ENCODE measurements around the gene HIPK3.
"Not testable (repeated sequence)": the region's sequence is repeated elsewhere in the genome, so short reads cannot be mapped to it uniquely, and the experiment has no call there.

HIPK3 gene

DNA sequence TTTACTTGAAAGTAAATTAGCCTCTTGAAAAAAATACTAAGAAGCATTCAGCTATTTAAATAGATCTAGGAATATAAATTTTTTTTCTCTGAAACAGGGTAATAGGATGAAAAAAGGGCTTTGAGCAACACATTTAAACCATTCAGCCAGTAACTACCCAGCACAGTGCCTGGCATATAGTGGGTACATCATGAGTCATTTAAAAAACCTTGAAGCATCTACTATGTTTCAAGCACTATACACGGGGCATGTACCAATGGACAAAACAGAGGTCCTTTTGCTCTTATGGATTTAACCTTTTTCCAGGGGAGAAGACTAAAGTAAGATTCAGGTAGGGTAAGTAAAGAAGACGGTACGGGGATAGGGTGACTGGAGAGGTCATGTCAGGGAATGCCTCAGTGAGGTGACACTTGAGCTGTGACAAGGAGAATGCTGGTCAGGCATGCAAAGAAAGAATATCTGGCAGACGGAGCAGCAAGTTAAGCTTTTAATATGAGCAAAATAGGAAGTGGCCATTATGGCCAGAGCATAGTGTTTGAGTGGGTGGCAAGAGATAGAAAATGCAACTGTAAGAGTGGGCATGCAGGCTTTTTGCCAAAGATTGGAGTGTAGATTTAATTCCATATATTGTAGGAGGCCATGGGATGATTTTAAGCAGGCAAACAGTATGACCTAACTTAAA is 101.1 kb downstream of the HIPK3 start:
- no peak for DNase-seq (ENCODE audit: low read depth in 2 of 2)

GRCh38 chr11:33360642-33361041 is 103.5 kb downstream of the HIPK3 start:
- no peak for DNase-seq (ENCODE audit: low read depth in 2 of 2)

GRCh38 chr11:33362051-33362910 is 105.1 kb downstream of the HIPK3 start:
- no peak for DNase-seq (ENCODE audit: low read depth in 2 of 2)

DNA sequence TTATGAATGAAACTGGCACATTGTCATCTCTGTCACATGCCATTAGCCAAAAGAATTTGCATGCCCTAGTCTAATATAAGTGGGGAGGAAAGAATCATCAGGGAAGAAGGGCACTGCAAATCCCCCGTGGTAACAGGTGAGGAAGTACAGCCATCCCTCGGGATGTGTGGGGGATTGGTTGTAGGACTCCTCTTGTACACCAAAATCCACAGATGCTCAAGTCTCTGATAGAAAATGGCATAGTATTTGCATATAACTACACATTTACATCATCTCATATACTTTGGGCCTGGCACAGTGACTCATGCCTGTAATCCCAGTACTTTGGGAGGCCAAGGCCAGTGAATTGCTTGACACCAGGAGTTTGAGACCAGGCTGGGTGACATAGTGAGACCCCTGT is 109.7 kb downstream of the HIPK3 start:
- no peak for DNase-seq (ENCODE audit: low read depth in 2 of 2)

DNA sequence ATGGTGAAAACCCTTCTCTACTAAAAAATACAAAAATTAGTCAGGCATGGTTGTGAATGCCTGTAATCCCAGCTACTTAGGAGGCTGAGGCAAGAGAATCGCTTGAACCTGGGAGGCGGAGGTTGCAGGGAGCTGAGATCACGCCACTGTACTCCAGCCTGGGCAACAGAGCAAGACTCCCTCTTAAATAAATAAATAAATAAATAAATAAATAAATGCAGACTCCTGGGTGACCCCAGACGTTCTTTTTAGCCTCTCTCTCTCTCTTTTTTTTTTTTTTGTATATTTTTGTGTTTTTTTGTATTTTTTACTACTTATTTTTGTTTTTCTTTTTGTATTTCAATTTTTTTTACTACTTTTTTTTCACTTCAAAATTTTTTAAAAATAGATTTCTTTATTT is 111.3 kb downstream of the HIPK3 start:
- DNase-seq (ENCODE audit: low read depth in 2 of 2): not testable (repeated sequence)

- no peak for DNase-seq (ENCODE audit: low read depth in 2 of 2)
These were observed 111.8 kb downstream of the HIPK3 start for GRCh38 chr11:33368931-33369330.

- no peak for DNase-seq (ENCODE audit: low read depth in 2 of 2)
These were observed 116.5 kb downstream of the HIPK3 start for GRCh38 chr11:33373636-33374035.

- no peak for DNase-seq (ENCODE audit: low read depth in 2 of 2)
These were observed 118.1 kb downstream of the HIPK3 start for GRCh38 chr11:33375236-33375635.

DNA sequence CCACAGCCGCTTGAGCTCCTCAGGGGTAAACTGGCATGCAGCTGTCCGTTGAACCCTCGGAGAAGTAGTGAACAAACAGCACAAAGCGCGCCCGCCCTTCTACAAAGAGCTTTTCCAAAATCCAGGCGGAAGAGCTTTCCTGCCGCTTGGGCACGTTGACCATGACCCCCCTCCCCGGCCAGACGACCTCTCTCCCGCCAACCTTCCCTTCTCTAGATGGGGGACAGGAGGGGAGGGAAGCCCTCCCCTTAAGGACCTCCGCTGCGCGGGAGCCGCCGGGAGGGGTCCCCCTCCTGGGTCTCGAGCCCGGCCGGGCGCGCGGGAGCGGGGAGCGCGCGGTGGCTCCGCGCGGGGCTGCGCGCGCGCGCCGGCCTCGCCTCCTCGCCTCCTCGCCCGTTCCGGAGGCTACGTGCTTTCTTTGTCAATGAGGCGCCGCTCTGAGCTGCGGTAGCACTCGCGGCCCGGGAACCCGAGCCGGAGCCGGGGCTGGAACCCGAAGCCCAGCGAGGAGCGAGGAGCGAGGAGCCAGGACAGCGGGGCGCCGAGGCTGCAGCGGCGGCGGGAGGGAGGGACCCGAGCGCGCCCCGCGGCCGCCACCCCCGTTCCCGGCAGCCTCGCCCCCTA is 118.6 kb downstream of the HIPK3 start, which contains the start of gene KIAA1549L:
TSS of gene KIAA1549L (plus strand) at position 421 of the 624 bp plus-strand sequence.
- no peak for DNase-seq (ENCODE audit: low read depth in 2 of 2)

DNA sequence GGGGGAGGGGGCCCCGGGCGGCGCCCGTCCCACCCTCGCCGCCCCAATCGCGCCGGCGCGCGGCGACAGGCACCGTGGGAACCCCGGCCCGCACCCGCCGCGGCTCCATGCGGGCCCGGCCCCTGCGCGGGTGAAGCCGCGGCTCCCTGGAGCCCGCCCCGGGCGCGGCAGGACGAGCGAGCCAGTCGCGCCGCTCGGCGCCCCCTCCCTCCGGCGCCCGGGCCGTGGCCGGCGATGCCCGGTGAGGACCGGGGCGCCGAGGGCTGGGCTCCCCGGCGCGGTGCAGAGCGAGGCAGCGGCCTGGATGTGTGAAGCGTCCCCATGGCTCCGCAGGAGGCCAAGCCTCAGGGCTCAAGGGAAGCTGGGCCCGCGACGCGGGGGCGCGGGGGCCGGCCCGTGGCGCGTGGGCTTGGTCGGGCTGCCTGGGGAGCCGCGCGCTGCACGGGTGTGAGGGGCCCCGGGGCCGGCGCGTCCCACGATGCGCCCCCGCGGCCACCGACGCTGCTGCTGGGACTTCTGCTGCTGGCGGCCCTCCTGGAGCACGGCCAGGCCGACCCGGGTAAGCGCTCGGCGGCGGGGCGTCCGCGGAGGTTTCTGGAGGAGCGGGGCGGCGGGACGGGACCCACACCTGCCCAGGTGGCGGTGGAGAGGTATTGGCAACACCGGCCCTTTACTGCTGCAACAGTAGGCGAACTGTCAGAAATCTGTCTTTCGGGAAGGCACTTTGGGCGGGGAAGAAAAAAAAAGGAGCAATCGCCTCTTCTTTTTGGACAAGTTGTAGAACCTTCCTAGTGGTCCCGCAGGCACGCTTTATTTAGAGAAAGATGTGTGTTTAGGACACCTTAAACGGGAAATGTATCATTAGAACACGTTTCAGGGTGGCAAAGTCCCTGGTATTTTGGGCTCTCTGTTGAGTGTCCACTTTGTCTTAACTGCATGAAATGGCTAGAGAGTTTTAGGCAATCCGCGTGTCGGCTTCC is 119.4 kb downstream of the HIPK3 start:
- DNase-seq (ENCODE audit: low read depth in 2 of 2): no peak

GRCh38 chr11:33377412-33378370 is 120.5 kb downstream of the HIPK3 start:
- DNase-seq (ENCODE audit: low read depth in 2 of 2): no peak

DNA sequence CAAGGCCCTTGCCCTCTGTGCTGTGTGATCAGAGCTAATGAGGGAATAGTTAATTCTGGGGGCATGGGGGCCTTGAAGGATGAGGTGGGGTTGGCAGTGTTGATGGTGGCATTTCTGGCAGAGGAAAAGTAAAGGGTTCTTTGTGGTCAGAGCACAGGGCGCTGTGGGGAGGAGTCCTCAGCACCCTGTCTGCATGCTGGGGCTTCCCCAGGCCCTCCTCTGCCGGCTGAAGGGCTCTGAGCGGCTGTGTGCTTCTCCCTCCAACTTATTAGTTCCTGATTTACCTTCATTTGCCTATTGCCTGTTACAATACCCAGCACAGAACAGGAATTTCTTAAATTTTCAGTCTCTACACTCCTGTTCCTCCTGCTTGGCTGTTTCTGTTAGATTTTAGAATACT is 122.8 kb downstream of the HIPK3 start:
- DNase-seq (ENCODE audit: low read depth in 2 of 2): no peak

GRCh38 chr11:33383075-33383919 is 126.1 kb downstream of the HIPK3 start:
- DNase-seq (ENCODE audit: low read depth in 2 of 2): no peak

GRCh38 chr11:33383920-33384209 is 126.7 kb downstream of the HIPK3 start:
- DNase-seq (ENCODE audit: low read depth in 2 of 2): no peak

- DNase-seq (ENCODE audit: low read depth in 2 of 2): no peak
These were observed 127.0 kb downstream of the HIPK3 start for GRCh38 chr11:33384220-33384619.

DNA sequence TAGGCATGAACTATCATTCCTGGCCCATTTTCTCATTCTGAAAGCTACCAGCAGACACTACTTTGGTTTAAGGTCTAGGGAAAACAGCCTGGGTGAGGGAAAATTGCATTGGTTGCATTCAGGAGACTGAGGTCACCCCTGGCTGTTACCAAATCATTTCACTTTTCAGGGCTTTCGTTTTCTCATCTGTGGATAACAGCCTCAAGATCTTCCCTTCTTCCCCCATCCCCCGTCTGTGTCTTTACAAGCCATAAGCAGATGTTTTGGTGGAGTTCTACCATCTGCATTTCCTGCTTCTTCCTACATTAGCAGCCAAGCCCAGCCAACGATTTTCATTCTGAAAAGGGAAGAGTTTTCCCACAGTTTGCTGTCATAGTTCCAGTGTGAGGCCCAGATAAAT is 130.4 kb downstream of the HIPK3 start:
- DNase-seq (ENCODE audit: low read depth in 2 of 2): no peak

- no peak for DNase-seq (ENCODE audit: low read depth in 2 of 2)
These were observed 130.8 kb downstream of the HIPK3 start for GRCh38 chr11:33387996-33388395.

DNA sequence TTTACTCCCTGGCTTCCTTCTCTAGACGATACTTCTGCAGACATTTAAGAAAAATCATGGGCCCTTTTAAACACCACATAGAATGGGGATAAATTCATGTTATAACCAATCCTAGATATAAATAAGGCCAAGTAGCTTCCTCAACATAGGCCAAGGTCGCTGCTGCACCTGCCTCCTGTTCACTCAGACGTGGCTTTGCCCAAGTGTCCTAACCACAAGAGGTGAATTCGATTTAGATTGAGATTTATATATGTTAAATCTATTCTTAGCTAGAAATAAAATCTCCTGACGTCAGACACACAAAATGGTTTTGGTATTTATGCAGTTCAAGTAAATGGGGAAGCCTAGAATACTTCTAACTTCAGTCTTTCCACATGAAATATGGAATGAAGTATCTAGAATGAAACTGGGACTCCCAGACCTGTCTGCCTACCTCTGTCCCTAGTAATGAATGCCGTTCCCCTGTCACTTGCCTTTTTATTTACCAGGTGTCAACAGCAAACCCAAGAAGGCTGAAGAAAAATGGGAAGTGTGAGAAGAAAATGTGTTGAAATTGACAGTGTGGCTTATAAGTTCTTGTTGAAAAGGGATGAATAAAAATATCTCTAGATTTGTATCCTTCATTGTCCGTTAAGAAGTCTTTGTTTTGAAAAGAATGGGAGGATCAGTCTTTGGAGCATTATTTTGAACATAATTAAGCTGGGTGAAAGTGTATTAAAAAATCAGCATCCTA is 131.8 kb downstream of the HIPK3 start:
- DNase-seq (ENCODE audit: low read depth in 2 of 2): no peak

- no peak for DNase-seq (ENCODE audit: low read depth in 2 of 2)
These were observed 132.5 kb downstream of the HIPK3 start for GRCh38 chr11:33389635-33390034.

Measured in stimulated activated CD4-positive, alpha-beta T cell treated with anti-CD3 and anti-CD28 coated beads, Interleukin-1b, Interleukin-23, amount 100 ng/mL, for 1 hour (primary cell).